KBM-7 (cell line): Measurements from ENCODE around the gene PRR23B.
"Not testable (repeated sequence)": the region's sequence is repeated elsewhere in the genome, so short reads cannot be mapped to it uniquely, and the experiment has no call there.

ENCODE experiments used
- DNase-seq: peaks from one replicate; pipeline ENCODE4 v3.0.0-alpha.2; 2015
- in situ Hi-C: fragments of 300-500 bp; cut with MboI; formaldehyde crosslinking; loops from 2 replicates; pipeline ENCODE4 v1.14.3; 2020; ENCODE audit warnings: low sequenced_read_pairs, low pct_unique_long_range_greater_than_20kb, mixed read lengths

The PRR23B gene

GRCh38 chr3:139020868-139021234 is at the start of gene PRR23B:
PRR23B (minus strand) TSS chr3:139020926; CDS start chr3:139020661, 265 bp downstream.
- peak; percentile 7 for DNase-seq
- in situ Hi-C loops, result no loop called here

GRCh38 chr3:139062918-139063317 is 42.2 kb upstream of the PRR23B start:
- DNase-seq, result no peak
- in situ Hi-C loops, result no loop called here

GRCh38 chr3:139052802-139053600 is 32.3 kb upstream of the PRR23B start:
- no peak for DNase-seq
- in situ Hi-C loops, result no loop called here

- no peak for DNase-seq
- in situ Hi-C loops, result no loop called here
These were observed 23.9 kb upstream of the PRR23B start, which contains the start of gene PRR23C for GRCh38 chr3:139044366-139045210. PRR23C (minus strand) TSS chr3:139044892; CDS start chr3:139044620, 272 bp downstream.

GRCh38 chr3:139043554-139044365 is 23.0 kb upstream of the PRR23B start:
- no peak for DNase-seq
- in situ Hi-C loops, result no loop called here

- DNase-seq, result no peak
- in situ Hi-C loops, result no loop called here
These were observed 16.8 kb upstream of the PRR23B start for GRCh38 chr3:139037478-139037877.

- in situ Hi-C loops, result no loop called here
- no peak for DNase-seq
These were observed 11.7 kb upstream of the PRR23B start for GRCh38 chr3:139032326-139033002.

- in situ Hi-C loops, result not testable (repeated sequence)
These were observed 9.8 kb upstream of the PRR23B start for GRCh38 chr3:139030576-139030975.

GRCh38 chr3:139024968-139025367 is 4.2 kb upstream of the PRR23B start:
- in situ Hi-C loops, result no loop called here
- DNase-seq, result no peak

More at GRCh38 chr3:139030576-139030975, 9.8 kb upstream of the PRR23B start:
- not testable (repeated sequence) for DNase-seq

GRCh38 chr3:139020036-139020867 is 474 bp downstream of the PRR23B start:
- no peak for DNase-seq
- in situ Hi-C loops, result no loop called here

GRCh38 chr3:139016430-139017048 is 4.2 kb downstream of the PRR23B start:
- in situ Hi-C loops, result no loop called here

GRCh38 chr3:139006051-139006716 is 14.5 kb downstream of the PRR23B start, which contains the start of gene PRR23A:
PRR23A (minus strand) TSS chr3:139006268; CDS start chr3:139006268, 0 bp downstream.
- DNase-seq, result no peak
- in situ Hi-C loops, result no loop called here

More at GRCh38 chr3:139016430-139017048, 4.2 kb downstream of the PRR23B start:
- no peak for DNase-seq

- no peak for DNase-seq
- in situ Hi-C loops, result no loop called here
These were observed 15.3 kb downstream of the PRR23B start for GRCh38 chr3:139005356-139005993.

- in situ Hi-C loops, result no loop called here
- DNase-seq, result no peak
These were observed 25.0 kb downstream of the PRR23B start for GRCh38 chr3:138995706-138996105.

- in situ Hi-C loops, result no loop called here
- no peak for DNase-seq
These were observed 33.5 kb downstream of the PRR23B start for GRCh38 chr3:138987181-138987580.

- in situ Hi-C loops, result no loop called here
- DNase-seq, result no peak
These were observed 34.8 kb downstream of the PRR23B start for GRCh38 chr3:138985932-138986331.
